Right lobe of liver (tissue), 6 donors: ENCODE results near the gene PROX1. TPM values are rescaled to one million over a fixed set of nuclear protein-coding genes. Genes with fewer than 3 reads are reported as not detected.
A peak's percentile ranks its signal among the peaks of the same experiment; 100 is the strongest.

Source experiments
- ATAC-seq, 4 donors: fragments of 200-7000 bp; cut with Tn5 transposase; one replicate each; pipeline ENCODE4 v1.9.1; 2020; ENCODE audit warnings: mild to moderate bottlenecking in 4 of 4, moderate library complexity in 4 of 4
- DNase-seq, 3 donors: peaks; one replicate each; pipeline ENCODE4 v3.0.0-alpha.2; 2020
- H3K27ac ChIP-seq, 3 donors: fragments of 200-600 bp; one replicate each; pipeline ENCODE4 v1.8.0; 2022
- H3K27me3 ChIP-seq, 2 donors: fragments of 200-600 bp; one replicate each; pipeline ENCODE4 v1.8.0; 2022
- H3K36me3 ChIP-seq, 4 donors: fragments of 200-600 bp; sonication (generic) in 1 of 4; one replicate each; pipeline versions ENCODE4 v1.5.1 to v1.8.0; 2017 to 2022; ENCODE audit warnings: control low read depth in 1 of 4
- H3K4me1 ChIP-seq, 4 donors: fragments of 200-600 bp; sonication (generic) in 1 of 4; one replicate each; pipeline versions ENCODE4 v1.5.1 to v1.8.0; 2017 to 2022; ENCODE audit warnings: control low read depth in 1 of 4
- H3K4me3 ChIP-seq, 3 donors: fragments of 200-600 bp; one replicate each; pipeline ENCODE4 v1.8.0; 2022
- H3K9me3 ChIP-seq, 4 donors: fragments of 200-600 bp; sonication (generic) in 1 of 4; one replicate each; pipeline versions ENCODE4 v1.5.1 to v1.8.0; 2017 to 2022; ENCODE audit warnings: control low read depth in 1 of 4
- CTCF ChIP-seq, 4 donors: fragments of 200-600 bp in 3 of 4; fragments of 450-650 bp in 1 of 4; IDR thresholded peaks; one replicate each; pipeline versions ENCODE4 v1.5.1 to v1.8.0; 2016 to 2022; ENCODE audit warnings: antibody characterized with exemption in 4 of 4, mild to moderate bottlenecking in 2 of 4
- POLR2A ChIP-seq: fragments of 450-650 bp; IDR thresholded peaks from one replicate; pipeline ENCODE4 v1.6.1; 2017; ENCODE audit warnings: antibody characterized with exemption, mild to moderate bottlenecking
- WGBS: methylation state at CpG from one replicate; pipeline ENCODE4 v1.1.6; 2018; ENCODE audit warnings: low coverage, low lambda C conversion rate; ENCODE audit not compliant: insufficient coverage; ENCODE audit errors: missing lambda C conversion rate; 5-methylcytosine and 5-hydroxymethylcytosine counted together
- intact Hi-C, 2 donors: fragments of 100-400 bp; cut with DNase I; formaldehyde crosslinking; loops; one replicate each; pipeline versions ENCODE4 v1.11.2 to v1.14.1; 2022
- total RNA-seq, 6 experiments: library from RNA; depleted of rRNA in 2 of 6; stranded (reverse); fragments of >200 nt in 2 of 6; fragmentation: NEBNext Ultra II Directional in 3 of 6; extraction: Animal tissue kit (Norgen Biotek cat#: 25700) in 3 of 6; gene quantifications; one replicate each; pipeline versions ENCODE4 v1.1.0 to v1.2.4, GENCODE V29; 2016 to 2023
- donor health status: DM: no; HTN: yes; CAD: no.
- donor health status: DM: no; HTN: no; CAD: no.
- donor health status: DM: no; HTN: no; CAD: no.
- donor health status: DM: no; HTN: yes; CAD: no.
- donor health status: DM: no; HTN: yes; CAD: no.

PROX1 gene
- total RNA-seq, 6 experiments from 2014 or later, result 79.6 to 186 (median 164) TPM

- WGBS, result 85% methylated on average over 1 of the region's 1 CpG
- Histone ChIP-seq H3K9me3 (no peaks in the 10 kb centered on the region), H3K27me3 (no peaks in the 10 kb centered on the region), H3K36me3 (no peaks in the 10 kb centered on the region), H3K4me1 (peaks cover 0 to 25% (median 3%) of the 10 kb centered on the region in 4 donors), H3K27ac (no peak overlapping the region), H3K4me3 (no peak overlapping the region)
- ATAC-seq (no peak), DNase-seq (no peak)
- no peak for TF ChIP-seq CTCF (IDR thresholded peaks at IDR 0.05)
- TF ChIP-seq POLR2A, result no peak
- intact Hi-C loops, result no loop called here
Measured at GRCh38 chr1:214074477-214074876, 86.7 kb downstream of the PROX1 start.

GRCh38 chr1:214075305-214075998, 87.7 kb downstream of the PROX1 start:
- Histone ChIP-seq H3K36me3 (no peaks in the 10 kb centered on the region), H3K27ac (peak overlapping the region in 2 of 3 donors; percentile 6 to 9), H3K9me3 (no peaks in the 10 kb centered on the region), H3K27me3 (no peaks in the 10 kb centered on the region), H3K4me3 (no peak overlapping the region), H3K4me1 (peaks cover 0 to 24% (median 2%) of the 10 kb centered on the region in 4 donors)
- ATAC-seq (peak; percentile 63 to 75 (median 66)), DNase-seq (no peak)
- no peak for TF ChIP-seq POLR2A
- intact Hi-C loops, result no loop called here
- 17% methylated on average over 5 of the region's 5 CpGs for WGBS

GRCh38 chr1:214075999-214076707, 88.4 kb downstream of the PROX1 start:
- intact Hi-C loops, result no loop called here
- no peaks in the 10 kb centered on the region for H3K27me3 ChIP-seq

GRCh38 chr1:214076708-214077065, 88.9 kb downstream of the PROX1 start:
- DNase-seq (no peak), ATAC-seq (no peak)
- 74% methylated on average over 5 of the region's 7 CpGs for WGBS
- peaks cover 0 to 13% (median 2%) of the 10 kb centered on the region in 4 donors for H3K4me1 ChIP-seq
- TF ChIP-seq CTCF (IDR thresholded peaks at IDR 0.05), result no peak
- no peak overlapping the region for H3K27ac ChIP-seq
- intact Hi-C loops, result no loop called here
- no peaks in the 10 kb centered on the region for H3K36me3 ChIP-seq
- H3K4me3 ChIP-seq, result no peak overlapping the region
- H3K27me3 ChIP-seq, result no peaks in the 10 kb centered on the region
- H3K9me3 ChIP-seq, result no peaks in the 10 kb centered on the region

More at GRCh38 chr1:214075999-214076707, 88.4 kb downstream of the PROX1 start:
- no peaks in the 10 kb centered on the region for H3K9me3 ChIP-seq
- DNase-seq, result no peak
- H3K36me3 ChIP-seq, result no peaks in the 10 kb centered on the region
- H3K4me3 ChIP-seq, result no peak overlapping the region
- peaks cover 0 to 18% (median 2%) of the 10 kb centered on the region in 4 donors for H3K4me1 ChIP-seq
- peak in 1 of 4 donors; percentile 7 for ATAC-seq
- TF ChIP-seq POLR2A (no peak), CTCF (IDR thresholded peaks at IDR 0.05) (no peak)
- 70% methylated on average over 15 of the region's 16 CpGs for WGBS
- peak overlapping the region in 1 of 3 donors; percentile 9 for H3K27ac ChIP-seq

- DNase-seq (no peak), ATAC-seq (no peak)
- H3K27ac ChIP-seq, result no peak overlapping the region
- 60% methylated on average over 3 of the region's 3 CpGs for WGBS
- intact Hi-C loops, result no loop called here
- H3K9me3 ChIP-seq, result no peaks in the 10 kb centered on the region
- no peak overlapping the region for H3K4me3 ChIP-seq
- H3K27me3 ChIP-seq, result no peaks in the 10 kb centered on the region
- peaks cover 0 to 10% (median 2%) of the 10 kb centered on the region in 4 donors for H3K4me1 ChIP-seq
- no peaks in the 10 kb centered on the region for H3K36me3 ChIP-seq
- no peak for TF ChIP-seq POLR2A
- no peak for TF ChIP-seq CTCF (IDR thresholded peaks at IDR 0.05)
Measured at GRCh38 chr1:214078950-214079349, 91.2 kb downstream of the PROX1 start.
